CD4-positive, alpha-beta T cell (primary cell): ENCODE measurements around the gene CHIC2. TPM values are rescaled to one million over a fixed set of nuclear protein-coding genes. Genes with fewer than 3 reads are reported as not detected.

Experiments used
- ATAC-seq: fragments of 200-7000 bp; cut with Tn5 transposase; one replicate; pipeline ENCODE4 v1.10.0; 2022; ENCODE audit warnings: mild to moderate bottlenecking; ENCODE audit not compliant: poor library complexity
- CTCF ChIA-PET: fragments of 350-600 bp; sonication (Branson Sonifier 250); formaldehyde crosslinking; loops from one replicate; lab custom pipeline; 2021; ENCODE audit warnings: antibody characterized with exemption, inconsistent platforms; lab: Charles Lee
- POLR2A ChIA-PET: fragments of 350-600 bp; sonication (Branson Sonifier 250); formaldehyde crosslinking; loops from one replicate; lab custom pipeline; 2021; ENCODE audit warnings: antibody characterized with exemption, inconsistent platforms; lab: Charles Lee
- DNase-seq, 14 experiments: peaks; one replicate each; pipeline ENCODE4 v3.0.0-alpha.2; 2013 to 2020; ENCODE audit warnings: mixed read lengths in 2 of 14
- H3K27ac ChIP-seq, 2 donors: one replicate each; pipeline versions ENCODE4 v1.5.1 to v1.7.0; 2013; ENCODE audit warnings: low read length in 2 of 2, low read depth in 1 of 2, mild to moderate bottlenecking in 1 of 2
- H3K27me3 ChIP-seq, 2 experiments: 1 replicate in 1 of 2; 2 replicates in 1 of 2; pipeline versions ENCODE4 v1.6.1 to v1.7.0; 2013; ENCODE audit warnings: low read length in 2 of 2, control low read depth in 1 of 2, mild to moderate bottlenecking in 1 of 2, moderate library complexity in 1 of 2; ENCODE audit not compliant: insufficient read depth in 2 of 2, control insufficient read depth in 1 of 2
- H3K36me3 ChIP-seq: one replicate; pipeline ENCODE4 v1.6.1; 2013; ENCODE audit warnings: low read length, control low read depth; ENCODE audit not compliant: insufficient read depth
- H3K4me1 ChIP-seq: one replicate; pipeline ENCODE4 v1.6.1; 2013; ENCODE audit warnings: low read length, control low read depth; ENCODE audit not compliant: insufficient read depth
- H3K4me3 ChIP-seq: one replicate; pipeline ENCODE4 v1.5.1; 2013; ENCODE audit warnings: mild to moderate bottlenecking, low read length, moderate library complexity
- H3K9me3 ChIP-seq, 2 experiments: 1 replicate in 1 of 2; 2 replicates in 1 of 2; pipeline versions ENCODE4 v1.6.1 to v1.7.0; 2013; ENCODE audit warnings: low read length in 2 of 2, mild to moderate bottlenecking in 2 of 2, control low read depth in 1 of 2, moderate library complexity in 1 of 2; ENCODE audit not compliant: control insufficient read depth in 1 of 2, insufficient read depth in 1 of 2
- H3K27ac Mint-ChIP-seq: one replicate; pipeline ENCODE4 v1.8.0; 2020; ENCODE audit warnings: mixed read lengths
- H3K27me3 Mint-ChIP-seq: one replicate; pipeline ENCODE4 v1.8.0; 2021; ENCODE audit warnings: mixed read lengths
- H3K36me3 Mint-ChIP-seq: one replicate; pipeline ENCODE4 v1.8.0; 2021; ENCODE audit warnings: low read depth, mixed read lengths
- H3K4me1 Mint-ChIP-seq: one replicate; pipeline ENCODE4 v1.8.0; 2021; ENCODE audit warnings: low read depth, mixed read lengths
- H3K4me3 Mint-ChIP-seq: one replicate; pipeline ENCODE4 v1.8.0; 2020; ENCODE audit warnings: mild to moderate bottlenecking, mixed read lengths
- H3K9me3 Mint-ChIP-seq: one replicate; pipeline ENCODE4 v1.8.0; 2020; ENCODE audit warnings: mixed read lengths
- intact Hi-C, 2 experiments: fragments of 100-400 bp; cut with DNase I in 1 of 2; cut with micrococcal nuclease in 1 of 2; formaldehyde crosslinking; loops; one replicate each; pipeline versions ENCODE4 v1.15.1 to v1.9.0; 2023 to 2025; cut with DNase I, micrococcal nuclease
- total RNA-seq, 174 experiments: library from RNA in 2 of 174; stranded (reverse) in 2 of 174; gene quantifications; one replicate each; pipeline ENCODE4 v1.2.3 and lab custom pipeline; 2021 to 2026
- TF ChIP-seq, protein P1 (sequence below): fragments of 200-600 bp; IDR thresholded peaks from one replicate; pipeline ENCODE4 v1.8.0; 2022; ENCODE audit warnings: antibody characterized with exemption, mild to moderate bottlenecking

The CHIC2 gene
- total RNA-seq, 2 experiments from 2014 or later, result 53.8 to 59.2 TPM

DNA sequence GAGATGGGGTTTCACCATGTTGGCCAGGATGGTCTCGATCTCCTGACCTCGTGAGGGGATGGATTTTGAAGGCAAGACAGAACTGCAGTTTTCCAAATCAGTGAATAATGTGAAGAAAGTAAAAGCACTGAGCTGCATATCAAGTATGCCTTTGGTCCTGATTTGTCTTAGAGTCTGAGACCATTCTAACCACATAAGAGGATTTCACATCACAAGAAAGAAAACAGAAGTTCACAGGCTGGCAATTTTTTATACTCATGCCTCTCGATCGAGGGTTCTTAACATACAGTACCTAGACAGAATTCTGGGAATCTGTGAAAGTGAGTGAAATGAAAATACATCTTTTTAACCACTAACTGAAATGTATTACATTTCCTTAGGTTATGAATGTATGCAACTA, 23.3 kb downstream of the CHIC2 start:
- Mint-ChIP-seq H3K36me3 (peaks cover 76% of the 10 kb centered on the region), H3K4me3 (peak overlapping the region; percentile 1), H3K4me1 (peaks cover 49% of the 10 kb centered on the region), H3K9me3 (peaks cover 4% of the 10 kb centered on the region), H3K27me3 (no peaks in the 10 kb centered on the region), H3K27ac (no peak overlapping the region)
- H3K27me3 ChIP-seq, result no peaks in the 10 kb centered on the region
- H3K36me3 ChIP-seq, result peaks cover 9% of the 10 kb centered on the region
- no peak overlapping the region for H3K27ac ChIP-seq
- ATAC-seq, result peak; percentile 48
- no peaks in the 10 kb centered on the region for H3K9me3 ChIP-seq
- peaks cover 9% of the 10 kb centered on the region for H3K4me1 ChIP-seq
- DNase-seq, result peak in 2 of 14 experiments; percentile 28 to 39
- POLR2A ChIA-PET, result interaction anchor here (1.6 kb wide), 1 partner anchor 16 kb away, joined by 3 read pairs; no protein-coding TSS in a partner anchor
- no peak overlapping the region for H3K4me3 ChIP-seq
- TF ChIP-seq, protein P1, sequence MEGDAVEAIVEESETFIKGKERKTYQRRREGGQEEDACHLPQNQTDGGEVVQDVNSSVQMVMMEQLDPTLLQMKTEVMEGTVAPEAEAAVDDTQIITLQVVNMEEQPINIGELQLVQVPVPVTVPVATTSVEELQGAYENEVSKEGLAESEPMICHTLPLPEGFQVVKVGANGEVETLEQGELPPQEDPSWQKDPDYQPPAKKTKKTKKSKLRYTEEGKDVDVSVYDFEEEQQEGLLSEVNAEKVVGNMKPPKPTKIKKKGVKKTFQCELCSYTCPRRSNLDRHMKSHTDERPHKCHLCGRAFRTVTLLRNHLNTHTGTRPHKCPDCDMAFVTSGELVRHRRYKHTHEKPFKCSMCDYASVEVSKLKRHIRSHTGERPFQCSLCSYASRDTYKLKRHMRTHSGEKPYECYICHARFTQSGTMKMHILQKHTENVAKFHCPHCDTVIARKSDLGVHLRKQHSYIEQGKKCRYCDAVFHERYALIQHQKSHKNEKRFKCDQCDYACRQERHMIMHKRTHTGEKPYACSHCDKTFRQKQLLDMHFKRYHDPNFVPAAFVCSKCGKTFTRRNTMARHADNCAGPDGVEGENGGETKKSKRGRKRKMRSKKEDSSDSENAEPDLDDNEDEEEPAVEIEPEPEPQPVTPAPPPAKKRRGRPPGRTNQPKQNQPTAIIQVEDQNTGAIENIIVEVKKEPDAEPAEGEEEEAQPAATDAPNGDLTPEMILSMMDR, result no peak
- intact Hi-C loops, result no loop called here
- CTCF ChIA-PET, result interaction anchor here (0.6 to 0.7 kb wide), 2 partner anchors 681 to 1374 kb away, joined by 3 read pairs; no protein-coding TSS in a partner anchor

DNA sequence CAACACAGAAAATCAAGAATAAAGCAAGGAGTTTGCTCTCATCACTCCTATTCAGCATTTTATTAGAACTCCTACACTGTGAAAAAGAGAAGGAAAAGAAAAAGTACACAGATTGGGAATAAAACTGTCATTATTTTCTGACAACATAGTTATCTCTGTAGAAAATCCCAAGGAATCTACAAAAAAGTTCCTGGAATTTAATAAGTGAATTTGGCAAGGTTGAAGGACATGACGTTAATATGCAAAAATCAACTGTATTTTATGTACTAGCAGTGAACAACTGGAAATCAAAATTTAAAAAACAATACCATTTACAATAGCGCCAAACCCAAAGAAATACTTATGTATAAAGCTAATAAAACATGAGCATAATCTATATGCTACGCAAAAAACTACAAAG, 26.3 kb downstream of the CHIC2 start:
- Mint-ChIP-seq H3K4me3 (no peak overlapping the region), H3K27ac (no peak overlapping the region), H3K27me3 (no peaks in the 10 kb centered on the region), H3K9me3 (no peaks in the 10 kb centered on the region), H3K36me3 (peaks cover 85% of the 10 kb centered on the region), H3K4me1 (peaks cover 68% of the 10 kb centered on the region)
- Histone ChIP-seq H3K36me3 (peaks cover 16% of the 10 kb centered on the region), H3K27ac (no peak overlapping the region), H3K4me1 (peaks cover 9% of the 10 kb centered on the region), H3K27me3 (no peaks in the 10 kb centered on the region), H3K4me3 (no peak overlapping the region), H3K9me3 (no peaks in the 10 kb centered on the region)
- DNase-seq (no peak), ATAC-seq (no peak)
- intact Hi-C loops, result no loop called here
- POLR2A ChIA-PET, result no interaction called here
- CTCF ChIA-PET, result no interaction called here
- TF ChIP-seq, protein P1, result no peak

DNA sequence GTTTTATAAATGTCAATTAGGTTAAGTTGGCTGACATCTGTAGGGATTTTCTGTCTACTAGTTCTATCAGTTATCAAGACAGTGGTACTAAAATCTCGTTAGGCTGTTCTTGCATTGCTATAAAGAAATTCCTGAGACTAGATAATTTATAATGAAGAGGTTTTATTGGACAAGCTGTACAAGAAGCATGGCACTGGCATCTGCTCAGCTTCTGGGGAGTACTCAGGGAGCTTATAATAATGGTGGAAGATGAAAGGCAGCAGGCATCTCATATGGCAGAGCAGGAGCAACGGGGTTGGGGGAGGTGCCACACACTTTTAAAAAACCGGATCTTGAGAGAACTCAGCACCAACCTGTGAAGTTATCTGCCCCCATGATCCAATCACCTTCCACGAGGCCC, 28.2 kb downstream of the CHIC2 start:
- intact Hi-C loops, result no loop called here
- no peaks in the 10 kb centered on the region for H3K27me3 ChIP-seq
- peaks cover 12% of the 10 kb centered on the region for H3K36me3 ChIP-seq
- peaks cover 66% of the 10 kb centered on the region for H3K4me1 Mint-ChIP-seq
- TF ChIP-seq, protein P1, result no peak
- H3K27me3 Mint-ChIP-seq, result no peaks in the 10 kb centered on the region
- H3K27ac ChIP-seq, result no peak overlapping the region
- no peak overlapping the region for H3K4me3 Mint-ChIP-seq
- H3K27ac Mint-ChIP-seq, result no peak overlapping the region
- no peak overlapping the region for H3K4me3 ChIP-seq
- H3K4me1 ChIP-seq, result peaks cover 7% of the 10 kb centered on the region
- POLR2A ChIA-PET, result no interaction called here
- DNase-seq (no peak), ATAC-seq (no peak)
- H3K9me3 Mint-ChIP-seq, result no peaks in the 10 kb centered on the region
- H3K36me3 Mint-ChIP-seq, result peaks cover 76% of the 10 kb centered on the region
- CTCF ChIA-PET, result no interaction called here
- H3K9me3 ChIP-seq, result no peaks in the 10 kb centered on the region
